ENCODE measurements around the gene KRTAP10-6. TPM values are rescaled to one million over a fixed set of nuclear protein-coding genes. Genes with fewer than 3 reads are reported as not detected.
"Not testable (repeated sequence)": the region's sequence is repeated elsewhere in the genome, so short reads cannot be mapped to it uniquely, and the experiment has no call there.

Gene KRTAP10-6
- total RNA-seq, 6 experiments from 2014 or later, result not detected

DNA sequence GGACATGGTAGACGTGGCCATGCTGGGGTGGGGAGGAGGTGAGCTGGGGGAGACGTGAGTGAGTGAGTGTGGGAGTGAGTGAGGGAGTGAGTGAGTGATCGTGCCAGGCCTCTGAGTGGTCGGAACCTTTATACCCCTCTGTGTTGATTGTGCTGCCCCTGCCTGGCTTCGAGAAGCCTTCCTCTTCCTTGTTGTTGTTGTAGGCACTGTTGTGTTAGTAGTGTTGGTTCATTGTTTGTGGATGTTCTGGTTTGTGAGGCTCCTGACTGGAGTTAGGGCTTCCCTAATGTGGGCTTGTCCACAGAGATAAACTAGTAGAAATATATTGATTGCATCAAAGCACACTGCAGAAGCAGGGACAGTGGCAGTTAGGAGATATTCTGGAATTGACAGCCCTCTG, 33.6 kb downstream of the KRTAP10-6 start, which contains the start of gene KRTAP10-3:
TSS of gene KRTAP10-3 (minus strand) at position 101 of the 400 bp plus-strand sequence. CDS start at position 21, 80 bp downstream.
- DNase-seq (no peak), ATAC-seq (no peak)
- Histone ChIP-seq H3K9me3 (no peaks in the 10 kb centered on the region), H3K27ac (no peak within 1 kb of the TSS), H3K27me3 (no peaks in the 10 kb centered on the region), H3K4me3 (no peak within 1 kb of the TSS), H3K36me3 (no peaks in the 10 kb centered on the region), H3K4me1 (no peaks in the 10 kb centered on the region)
- TF ChIP-seq, protein P1, sequence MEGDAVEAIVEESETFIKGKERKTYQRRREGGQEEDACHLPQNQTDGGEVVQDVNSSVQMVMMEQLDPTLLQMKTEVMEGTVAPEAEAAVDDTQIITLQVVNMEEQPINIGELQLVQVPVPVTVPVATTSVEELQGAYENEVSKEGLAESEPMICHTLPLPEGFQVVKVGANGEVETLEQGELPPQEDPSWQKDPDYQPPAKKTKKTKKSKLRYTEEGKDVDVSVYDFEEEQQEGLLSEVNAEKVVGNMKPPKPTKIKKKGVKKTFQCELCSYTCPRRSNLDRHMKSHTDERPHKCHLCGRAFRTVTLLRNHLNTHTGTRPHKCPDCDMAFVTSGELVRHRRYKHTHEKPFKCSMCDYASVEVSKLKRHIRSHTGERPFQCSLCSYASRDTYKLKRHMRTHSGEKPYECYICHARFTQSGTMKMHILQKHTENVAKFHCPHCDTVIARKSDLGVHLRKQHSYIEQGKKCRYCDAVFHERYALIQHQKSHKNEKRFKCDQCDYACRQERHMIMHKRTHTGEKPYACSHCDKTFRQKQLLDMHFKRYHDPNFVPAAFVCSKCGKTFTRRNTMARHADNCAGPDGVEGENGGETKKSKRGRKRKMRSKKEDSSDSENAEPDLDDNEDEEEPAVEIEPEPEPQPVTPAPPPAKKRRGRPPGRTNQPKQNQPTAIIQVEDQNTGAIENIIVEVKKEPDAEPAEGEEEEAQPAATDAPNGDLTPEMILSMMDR (IDR thresholded peaks at IDR 0.05), result no peak
- TF ChIP-seq POLR2A (IDR thresholded peaks at IDR 0.05), result no peak
- WGBS (ENCODE audit: insufficient coverage, low coverage, low lambda C conversion rate, missing lambda C conversion rate), result 53% methylated on average over 5 of the region's 5 CpGs
- intact Hi-C loops (cut with DNase I), result no loop called here

DNA sequence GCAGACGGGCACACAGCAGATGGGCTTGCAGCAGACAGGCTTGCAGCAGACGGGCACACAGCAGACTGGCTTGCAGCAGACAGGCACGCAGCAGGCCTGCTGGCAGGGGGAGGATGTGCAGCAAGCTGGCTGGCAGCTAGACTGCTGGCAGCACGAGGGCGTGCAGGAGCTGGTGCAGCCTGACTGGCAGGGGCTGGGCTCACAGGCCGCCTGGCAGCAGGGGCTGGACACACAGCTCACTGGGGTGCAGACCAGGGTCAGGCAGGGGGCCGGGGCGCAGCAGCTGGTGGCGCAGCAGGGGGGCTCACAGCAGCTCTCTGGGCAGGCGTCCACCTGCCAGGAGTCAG, 34.0 kb downstream of the KRTAP10-6 start:
- H3K36me3 ChIP-seq; H3K9me3 ChIP-seq; H3K27ac ChIP-seq; intact Hi-C loops (cut with DNase I); ATAC-seq; DNase-seq; H3K27me3 ChIP-seq; H3K4me3 ChIP-seq; H3K4me1 ChIP-seq: not testable (repeated sequence)
- WGBS (ENCODE audit: insufficient coverage, low coverage, low lambda C conversion rate, missing lambda C conversion rate), result 20% methylated on average over 2 of the region's 10 CpGs

DNA sequence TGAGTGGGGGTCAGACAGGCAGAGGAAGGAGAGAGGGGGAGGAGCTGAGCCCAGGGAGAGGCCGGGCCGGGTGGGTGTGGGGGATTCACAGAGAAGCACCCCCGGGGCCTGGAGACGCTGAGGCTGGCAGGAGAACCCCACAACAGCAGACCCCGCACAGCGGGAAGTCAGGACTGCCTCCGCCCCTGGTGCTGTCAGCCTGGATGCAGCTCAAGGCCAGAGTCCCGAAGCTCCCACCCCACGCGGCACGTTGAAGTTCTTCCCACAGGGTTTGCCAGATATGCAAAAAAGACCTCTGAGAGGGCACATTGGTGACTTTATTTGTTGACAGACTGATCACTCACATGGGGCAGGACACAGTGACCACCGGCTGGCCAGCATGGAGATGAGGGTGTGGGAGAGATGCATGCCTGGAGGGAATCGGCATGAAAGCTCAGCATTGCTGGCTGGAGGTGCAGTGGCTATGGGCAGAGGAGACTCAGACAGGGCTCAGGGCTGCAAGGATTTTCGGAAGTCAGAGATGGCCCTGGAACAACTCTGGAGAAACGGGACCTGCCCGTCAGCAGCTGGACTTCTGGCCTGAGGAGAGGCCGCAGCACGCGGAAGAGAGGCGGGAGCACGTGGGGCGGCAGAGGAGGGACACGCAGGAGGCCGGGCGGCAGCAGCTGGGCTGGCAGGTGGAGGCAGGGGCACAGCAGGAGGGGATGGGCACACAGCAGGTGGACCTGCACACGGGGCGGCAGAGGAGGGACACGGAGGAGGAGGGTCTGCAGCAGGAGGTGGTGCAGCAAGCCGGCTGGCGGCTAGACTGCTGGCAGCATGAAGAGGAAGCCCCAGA, 34.6 kb downstream of the KRTAP10-6 start:
- Histone ChIP-seq H3K9me3 (no peaks in the 10 kb centered on the region), H3K27me3 (no peaks in the 10 kb centered on the region), H3K4me1 (no peaks in the 10 kb centered on the region), H3K27ac (no peak overlapping the region), H3K36me3 (no peaks in the 10 kb centered on the region), H3K4me3 (no peak overlapping the region)
- TF ChIP-seq, protein P1 (IDR thresholded peaks at IDR 0.05), result no peak
- no peak for TF ChIP-seq POLR2A (IDR thresholded peaks at IDR 0.05)
- ATAC-seq, result peak in 1 of 4 donors; percentile 44
- 39% methylated on average over 21 of the region's 30 CpGs for WGBS (ENCODE audit: insufficient coverage, low coverage, low lambda C conversion rate, missing lambda C conversion rate)
- no peak for DNase-seq
- intact Hi-C loops (cut with DNase I), result no loop called here

DNA sequence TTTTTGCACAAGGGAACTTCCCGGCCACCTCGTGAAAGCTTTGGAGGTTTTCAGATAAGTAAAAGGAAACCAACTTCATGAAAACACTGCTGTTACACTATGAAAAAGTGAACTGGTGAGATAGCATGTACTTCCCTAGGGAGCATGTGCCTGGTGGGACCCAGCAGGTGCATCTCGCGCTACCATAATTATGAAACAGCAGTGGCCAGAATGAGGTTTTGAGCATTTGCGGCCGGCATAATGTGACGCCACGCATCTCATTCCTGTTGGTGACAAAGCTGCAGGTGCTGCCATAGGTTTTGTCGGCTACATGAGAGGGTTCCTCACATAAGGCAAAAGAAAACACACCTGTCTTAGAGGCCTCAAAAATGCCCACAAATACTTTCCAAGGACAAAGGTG, 35.4 kb downstream of the KRTAP10-6 start:
- DNase-seq (no peak), ATAC-seq (no peak)
- Histone ChIP-seq H3K27me3 (no peaks in the 10 kb centered on the region), H3K27ac (no peak overlapping the region), H3K4me1 (no peaks in the 10 kb centered on the region), H3K36me3 (no peaks in the 10 kb centered on the region), H3K4me3 (no peak overlapping the region), H3K9me3 (no peaks in the 10 kb centered on the region)
- intact Hi-C loops (cut with DNase I), result no loop called here
- TF ChIP-seq, protein P1 (IDR thresholded peaks at IDR 0.05), result no peak
- no peak for TF ChIP-seq POLR2A (IDR thresholded peaks at IDR 0.05)
- 66% methylated on average over 9 of the region's 9 CpGs for WGBS (ENCODE audit: insufficient coverage, low coverage, low lambda C conversion rate, missing lambda C conversion rate)

DNA sequence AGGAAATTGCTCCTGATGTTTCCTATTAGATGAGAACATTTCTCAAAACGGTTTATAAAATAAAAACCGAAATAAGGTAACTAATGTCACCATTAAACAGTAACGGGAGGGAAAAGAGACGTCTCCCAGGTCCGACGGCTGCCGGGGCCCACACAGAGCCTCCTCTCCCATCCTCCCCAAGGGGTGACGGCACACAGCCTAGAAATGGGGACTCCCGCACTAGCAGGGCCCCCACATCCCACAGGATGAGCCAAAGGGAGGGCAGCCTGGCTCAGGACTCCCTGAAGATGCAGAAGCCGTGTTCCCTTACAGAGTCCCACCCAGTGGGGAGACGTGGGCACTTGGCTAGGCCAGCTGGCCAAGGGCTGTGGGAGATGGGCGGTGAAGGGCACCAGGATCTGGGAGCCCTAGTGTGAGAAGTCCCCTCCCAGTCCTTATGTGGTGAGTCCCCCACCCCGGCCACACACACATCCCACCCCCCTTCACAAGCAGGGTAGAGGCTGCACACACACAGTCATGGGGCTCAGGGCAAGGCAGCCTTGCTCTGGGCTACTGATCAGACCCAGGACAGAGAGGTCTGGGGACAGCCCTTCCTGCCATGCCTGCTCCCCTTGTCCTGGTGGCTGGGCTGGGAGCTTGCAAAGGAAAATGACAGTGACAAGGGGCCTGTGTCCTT, 37.0 kb downstream of the KRTAP10-6 start:
- H3K36me3 ChIP-seq, result no peaks in the 10 kb centered on the region
- DNase-seq (no peak), ATAC-seq (no peak)
- no peak overlapping the region for H3K27ac ChIP-seq
- H3K27me3 ChIP-seq, result no peaks in the 10 kb centered on the region
- TF ChIP-seq POLR2A (IDR thresholded peaks at IDR 0.05), result no peak
- TF ChIP-seq, protein P1 (IDR thresholded peaks at IDR 0.05), result no peak
- intact Hi-C loops (cut with DNase I), result no loop called here
- no peak overlapping the region for H3K4me3 ChIP-seq
- no peaks in the 10 kb centered on the region for H3K4me1 ChIP-seq
- H3K9me3 ChIP-seq, result no peaks in the 10 kb centered on the region
- 60% methylated on average over 7 of the region's 13 CpGs for WGBS (ENCODE audit: insufficient coverage, low coverage, low lambda C conversion rate, missing lambda C conversion rate)

Data from right lobe of liver (tissue), 6 donors.